ENCODE data around the gene GMIP.
"Not testable (repeated sequence)": the region's sequence is repeated elsewhere in the genome, so short reads cannot be mapped to it uniquely, and the experiment has no call there.

GMIP gene

GRCh38 chr19:19670070-19670551 is 26.7 kb upstream of the GMIP start:
- H3K4me3 ChIP-seq (ENCODE audit: low read length): peak overlapping the region; percentile 73
- H3K27ac ChIP-seq (ENCODE audit: low read depth, low read length): peak overlapping the region; percentile 73; the same call in 1 of the 2 replicates
- H3K9ac ChIP-seq (ENCODE audit: low read depth, low read length): peak overlapping the region; percentile 83
- peaks cover 6% of the 10 kb centered on the region; the same call in 1 of the 2 replicates for H3K4me1 ChIP-seq (ENCODE audit: insufficient read depth, low read length)
- H3K9me3 ChIP-seq (ENCODE audit: insufficient read depth, low read depth, low read length): no peaks in the 10 kb centered on the region
- H3K36me3 ChIP-seq (ENCODE audit: insufficient read depth, low read length): peaks cover 14% of the 10 kb centered on the region; the same call in 1 of the 2 replicates
- WGBS: 46% methylated on average over 10 of the region's 10 CpGs
- H3K27me3 ChIP-seq (ENCODE audit: insufficient read depth, low read length): no peaks in the 10 kb centered on the region

- Histone ChIP-seq H3K4me3 (ENCODE audit: low read length) (peak within 1 kb of the TSS; percentile 73), H3K27me3 (ENCODE audit: insufficient read depth, low read length) (no peaks in the 10 kb centered on the region), H3K27ac (ENCODE audit: low read depth, low read length) (peak within 1 kb of the TSS; percentile 90), H3K9ac (ENCODE audit: low read depth, low read length) (peak within 1 kb of the TSS; percentile 83), H3K36me3 (ENCODE audit: insufficient read depth, low read length) (peaks cover 10% of the 10 kb centered on the region; the same call in 1 of the 2 replicates), H3K4me1 (ENCODE audit: insufficient read depth, low read length) (peaks cover 6% of the 10 kb centered on the region; the same call in 1 of the 2 replicates), H3K9me3 (ENCODE audit: insufficient read depth, low read depth, low read length) (no peaks in the 10 kb centered on the region)
- 3% methylated on average over 36 of the region's 36 CpGs for WGBS
Measured at GRCh38 chr19:19668230-19669012, 25.0 kb upstream of the GMIP start, which contains the start of gene ZNF101. TSS of gene ZNF101 (plus strand) at chr19:19668839. CDS start at chr19:19668964, 125 bp downstream.

- not testable (repeated sequence) for H3K4me3 ChIP-seq (ENCODE audit: low read length); H3K27ac ChIP-seq (ENCODE audit: low read depth, low read length); H3K36me3 ChIP-seq (ENCODE audit: insufficient read depth, low read length); H3K9ac ChIP-seq (ENCODE audit: low read depth, low read length); H3K27me3 ChIP-seq (ENCODE audit: insufficient read depth, low read length); H3K9me3 ChIP-seq (ENCODE audit: insufficient read depth, low read depth, low read length)
- H3K4me1 ChIP-seq (ENCODE audit: insufficient read depth, low read length): peaks cover 13% of the 10 kb centered on the region; the same call in 1 of the 2 replicates
- WGBS: 97% methylated on average over 22 of the region's 22 CpGs
Measured at GRCh38 chr19:19665420-19665948, 22.0 kb upstream of the GMIP start.

DNA sequence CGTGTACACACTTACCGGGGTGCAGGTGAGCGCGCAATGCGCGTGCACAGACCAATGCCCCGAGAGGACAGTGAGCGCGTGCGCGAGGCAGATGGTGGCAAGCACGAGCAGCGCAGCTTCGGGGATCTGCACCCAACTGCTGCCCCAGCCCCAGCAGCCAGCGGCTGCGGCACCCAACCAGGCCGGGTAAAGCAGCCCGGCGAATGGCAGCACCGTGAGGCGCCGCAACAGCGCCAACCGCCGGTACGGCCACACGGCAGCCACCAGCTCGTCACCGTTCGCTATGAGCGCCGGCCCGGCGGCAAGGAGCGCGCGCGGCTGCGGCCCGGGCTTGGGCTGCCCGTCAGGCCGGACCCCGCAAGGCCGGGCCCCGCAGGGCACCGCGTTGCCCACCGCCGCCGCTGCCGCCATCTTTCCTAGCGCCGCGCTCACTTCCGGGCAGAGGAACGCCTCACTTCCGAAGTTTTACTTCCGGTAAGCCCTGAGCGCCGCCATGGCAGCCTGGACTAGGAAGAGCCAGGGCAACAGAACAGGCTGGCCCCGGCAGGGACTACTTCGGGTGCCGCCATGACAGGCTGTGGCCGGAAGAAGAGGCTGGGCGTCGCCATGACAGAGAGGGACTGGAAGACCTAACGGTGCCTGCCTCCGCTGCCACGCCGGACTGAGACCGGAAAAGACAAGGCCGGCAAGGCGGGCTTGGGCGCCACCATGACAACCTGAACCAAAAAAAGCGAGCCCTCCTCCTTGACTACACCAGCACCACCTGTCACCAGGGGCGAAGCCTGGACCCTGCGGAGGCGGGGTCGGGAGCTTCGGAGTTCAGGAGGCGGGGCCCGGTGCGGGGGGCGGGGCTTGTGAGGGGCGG is 20.0 kb upstream of the GMIP start, which contains the start of gene ATP13A1:
ATP13A1 (minus strand) TSS at position 421 of the 865 bp plus-strand sequence; CDS start at position 411, 10 bp downstream.
- under 1% methylated on average over 85 of the region's 85 CpGs for WGBS
- Histone ChIP-seq H3K27ac (ENCODE audit: low read depth, low read length) (peak within 1 kb of the TSS; percentile 78), H3K4me3 (ENCODE audit: low read length) (peak within 1 kb of the TSS; percentile 83), H3K36me3 (ENCODE audit: insufficient read depth, low read length) (peaks cover 24% of the 10 kb centered on the region), H3K4me1 (ENCODE audit: insufficient read depth, low read length) (peaks cover 12% of the 10 kb centered on the region; the same call in 1 of the 2 replicates), H3K9me3 (ENCODE audit: insufficient read depth, low read depth, low read length) (no peaks in the 10 kb centered on the region), H3K27me3 (ENCODE audit: insufficient read depth, low read length) (no peaks in the 10 kb centered on the region), H3K9ac (ENCODE audit: low read depth, low read length) (peak within 1 kb of the TSS; percentile 87)

DNA sequence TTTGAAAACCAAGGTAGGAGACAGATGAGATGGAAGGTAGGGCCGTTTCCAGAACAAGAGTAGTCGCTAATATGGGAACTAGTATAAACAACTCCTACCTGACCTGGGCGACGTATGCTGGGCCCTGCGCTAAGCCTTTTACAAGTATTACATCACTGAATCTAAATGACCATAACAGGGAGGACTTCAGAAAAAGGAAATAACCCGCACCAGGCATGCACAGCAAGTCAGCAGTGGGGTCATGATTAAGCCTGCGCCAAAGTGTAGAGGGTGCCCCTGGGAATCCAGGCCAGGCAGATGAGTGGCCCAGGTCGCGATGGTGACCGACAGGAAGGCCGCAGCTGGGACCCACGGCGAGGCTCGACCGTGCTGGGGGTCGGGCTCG is 19.4 kb upstream of the GMIP start:
- WGBS: 10% methylated on average over 17 of the region's 17 CpGs
- H3K27ac ChIP-seq (ENCODE audit: low read depth, low read length): peak overlapping the region; percentile 78

GRCh38 chr19:19662344-19662743 is 18.9 kb upstream of the GMIP start:
- 79% methylated on average over 8 of the region's 8 CpGs for WGBS

More for the DNA sequence above, 19.4 kb upstream of the GMIP start:
- H3K4me3 ChIP-seq (ENCODE audit: low read length): peak overlapping the region; percentile 83
- H3K9me3 ChIP-seq (ENCODE audit: insufficient read depth, low read depth, low read length): no peaks in the 10 kb centered on the region
- H3K36me3 ChIP-seq (ENCODE audit: insufficient read depth, low read length): peaks cover 30% of the 10 kb centered on the region
- H3K27me3 ChIP-seq (ENCODE audit: insufficient read depth, low read length): no peaks in the 10 kb centered on the region
- H3K4me1 ChIP-seq (ENCODE audit: insufficient read depth, low read length): peaks cover 9% of the 10 kb centered on the region; the same call in 1 of the 2 replicates
- H3K9ac ChIP-seq (ENCODE audit: low read depth, low read length): peak overlapping the region; percentile 87

GRCh38 chr19:19661675-19662251 is 18.3 kb upstream of the GMIP start:
- H3K9me3 ChIP-seq (ENCODE audit: insufficient read depth, low read depth, low read length): no peaks in the 10 kb centered on the region
- H3K27ac ChIP-seq (ENCODE audit: low read depth, low read length): no peak overlapping the region
- WGBS: 91% methylated on average over 18 of the region's 18 CpGs
- H3K4me3 ChIP-seq (ENCODE audit: low read length): peak overlapping the region; percentile 83
- H3K4me1 ChIP-seq (ENCODE audit: insufficient read depth, low read length): peaks cover 9% of the 10 kb centered on the region; the same call in 1 of the 2 replicates
- H3K9ac ChIP-seq (ENCODE audit: low read depth, low read length): no peak overlapping the region
- no peaks in the 10 kb centered on the region for H3K27me3 ChIP-seq (ENCODE audit: insufficient read depth, low read length)
- H3K36me3 ChIP-seq (ENCODE audit: insufficient read depth, low read length): peaks cover 41% of the 10 kb centered on the region

More at GRCh38 chr19:19662344-19662743, 18.9 kb upstream of the GMIP start:
- Histone ChIP-seq H3K27me3 (ENCODE audit: insufficient read depth, low read length) (no peaks in the 10 kb centered on the region), H3K9ac (ENCODE audit: low read depth, low read length) (no peak overlapping the region), H3K36me3 (ENCODE audit: insufficient read depth, low read length) (peaks cover 36% of the 10 kb centered on the region), H3K4me3 (ENCODE audit: low read length) (peak overlapping the region; percentile 83), H3K27ac (ENCODE audit: low read depth, low read length) (no peak overlapping the region), H3K9me3 (ENCODE audit: insufficient read depth, low read depth, low read length) (no peaks in the 10 kb centered on the region), H3K4me1 (ENCODE audit: insufficient read depth, low read length) (peaks cover 9% of the 10 kb centered on the region; the same call in 1 of the 2 replicates)

GRCh38 chr19:19661141-19661674 is 17.8 kb upstream of the GMIP start:
- Histone ChIP-seq H3K36me3 (ENCODE audit: insufficient read depth, low read length) (peaks cover 47% of the 10 kb centered on the region), H3K4me1 (ENCODE audit: insufficient read depth, low read length) (peaks cover 9% of the 10 kb centered on the region; the same call in 1 of the 2 replicates), H3K9me3 (ENCODE audit: insufficient read depth, low read depth, low read length) (no peaks in the 10 kb centered on the region), H3K9ac (ENCODE audit: low read depth, low read length) (no peak overlapping the region), H3K27ac (ENCODE audit: low read depth, low read length) (no peak overlapping the region), H3K4me3 (ENCODE audit: low read length) (peak overlapping the region; percentile 83), H3K27me3 (ENCODE audit: insufficient read depth, low read length) (no peaks in the 10 kb centered on the region)
- 95% methylated on average over 10 of the region's 10 CpGs for WGBS

DNA sequence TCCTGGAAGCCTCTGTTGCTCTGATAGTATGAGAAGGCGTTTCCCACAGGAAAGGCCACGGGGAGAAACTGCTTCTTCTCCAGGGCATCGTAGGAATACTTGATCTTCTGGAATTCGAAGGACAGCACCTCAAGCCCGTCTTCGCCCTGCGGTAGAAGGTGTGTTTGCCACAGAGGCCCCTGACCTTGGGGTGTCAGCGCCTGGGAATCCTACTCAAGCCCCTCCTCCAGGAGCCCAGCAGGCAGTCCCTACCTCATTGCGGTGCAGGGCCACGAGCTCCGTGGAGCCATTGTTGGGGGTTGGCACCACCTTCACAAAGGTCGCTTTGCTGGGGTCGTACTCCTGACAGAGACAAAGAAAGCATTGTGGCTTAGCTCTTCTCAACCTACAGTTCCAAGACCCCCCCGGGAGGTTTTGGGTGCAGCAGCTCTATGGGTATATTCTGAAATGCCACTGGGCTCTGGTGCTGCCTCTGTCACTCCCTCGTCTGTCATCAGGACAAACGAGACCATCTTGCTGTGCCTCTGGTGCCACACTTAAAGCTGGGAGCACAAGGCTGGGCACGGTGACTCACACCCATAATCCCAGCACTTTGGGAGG is 16.3 kb upstream of the GMIP start:
- Histone ChIP-seq H3K4me3 (ENCODE audit: low read length) (no peak overlapping the region), H3K9ac (ENCODE audit: low read depth, low read length) (no peak overlapping the region), H3K9me3 (ENCODE audit: insufficient read depth, low read depth, low read length) (no peaks in the 10 kb centered on the region), H3K27ac (ENCODE audit: low read depth, low read length) (no peak overlapping the region), H3K36me3 (ENCODE audit: insufficient read depth, low read length) (peaks cover 62% of the 10 kb centered on the region), H3K27me3 (ENCODE audit: insufficient read depth, low read length) (no peaks in the 10 kb centered on the region), H3K4me1 (ENCODE audit: insufficient read depth, low read length) (peaks cover 9% of the 10 kb centered on the region; the same call in 1 of the 2 replicates)
- 93% methylated on average over 17 of the region's 17 CpGs for WGBS

- H3K4me1 ChIP-seq (ENCODE audit: insufficient read depth, low read length): peaks cover 5% of the 10 kb centered on the region; the same call in 1 of the 2 replicates
- 95% methylated on average over 10 of the region's 10 CpGs for whole genome bisulfite sequencing
- no peaks in the 10 kb centered on the region for H3K27me3 ChIP-seq (ENCODE audit: insufficient read depth, low read length)
- H3K27ac ChIP-seq (ENCODE audit: low read depth, low read length): no peak overlapping the region
- no peaks in the 10 kb centered on the region for H3K9me3 ChIP-seq (ENCODE audit: insufficient read depth, low read depth, low read length)
- H3K9ac ChIP-seq (ENCODE audit: low read depth, low read length): no peak overlapping the region
- H3K4me3 ChIP-seq (ENCODE audit: low read length): no peak overlapping the region
- H3K36me3 ChIP-seq (ENCODE audit: insufficient read depth, low read length): peaks cover 84% of the 10 kb centered on the region
Measured at GRCh38 chr19:19657397-19657783, 13.9 kb upstream of the GMIP start.
